GM19239 (cell line): ENCODE results near the gene CCL22.
A peak's percentile ranks its signal among the peaks of the same experiment; 100 is the strongest.
"Not testable (repeated sequence)": the region's sequence is repeated elsewhere in the genome, so short reads cannot be mapped to it uniquely, and the experiment has no call there.

Experiments
- DNase-seq: peaks from one replicate; pipeline ENCODE4 v3.0.0; 2011; ENCODE audit warnings: low spot score; ENCODE audit not compliant: insufficient read length
- FAIRE-seq: peaks from 2 replicates; lab custom pipeline; 2011; peaks lifted over from hg19 to GRCh38; lab: Jason Lieb, UNC

CCL22 gene, protein sequence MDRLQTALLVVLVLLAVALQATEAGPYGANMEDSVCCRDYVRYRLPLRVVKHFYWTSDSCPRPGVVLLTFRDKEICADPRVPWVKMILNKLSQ

DNA sequence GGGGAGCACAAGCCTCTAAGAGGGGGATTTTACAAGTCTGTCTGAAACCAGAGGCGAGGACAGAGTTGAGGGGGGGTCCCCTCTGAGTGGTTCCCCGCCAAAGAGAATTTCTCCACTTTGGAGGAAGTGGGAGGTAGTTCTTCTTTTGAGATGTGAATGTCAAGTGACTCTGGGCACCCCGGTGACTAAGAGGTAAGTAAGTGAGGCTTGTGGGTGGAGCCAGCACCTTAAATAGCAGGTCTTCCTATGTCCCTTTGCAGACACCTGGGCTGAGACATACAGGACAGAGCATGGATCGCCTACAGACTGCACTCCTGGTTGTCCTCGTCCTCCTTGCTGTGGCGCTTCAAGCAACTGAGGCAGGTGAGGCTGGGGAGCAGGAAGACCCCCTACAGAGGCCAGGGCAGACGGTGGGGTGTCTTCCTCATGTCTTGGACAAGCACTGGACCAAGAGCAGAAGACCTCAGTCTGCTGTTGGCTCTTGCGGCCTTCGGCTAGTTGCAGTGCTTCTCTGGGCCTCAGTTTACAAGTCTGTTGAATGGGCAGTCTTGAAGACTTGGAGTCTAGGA lies at the start of gene CCL22:
Gene CCL22, plus strand, starts transcription at position 257 of the 569 bp plus-strand sequence. Its CDS starts 34 bp downstream, at position 291.
- DNase-seq (no peak), FAIRE-seq (peak; percentile 40)

DNA sequence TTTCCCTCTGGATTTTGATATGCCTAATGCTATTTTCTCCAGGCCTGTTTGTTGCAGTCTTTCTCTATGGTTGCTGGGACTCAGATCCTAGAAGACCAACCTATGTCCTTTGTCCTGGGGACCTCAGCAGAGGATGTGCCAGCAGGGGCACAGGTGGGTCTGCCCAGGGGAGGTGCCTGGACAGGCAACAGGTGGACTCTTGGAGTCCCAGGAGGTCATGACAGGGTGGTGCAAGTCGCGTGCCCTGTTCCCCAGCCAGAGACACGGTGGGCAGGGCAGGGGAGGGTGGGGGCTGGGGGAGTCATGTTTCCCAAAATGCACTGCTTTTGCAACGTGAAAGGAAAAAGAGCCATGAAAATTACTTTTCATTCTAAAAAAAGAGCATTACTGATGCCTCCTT lies 47.8 kb upstream of the CCL22 start:
- DNase-seq: no peak
- FAIRE-seq: no peak

DNA sequence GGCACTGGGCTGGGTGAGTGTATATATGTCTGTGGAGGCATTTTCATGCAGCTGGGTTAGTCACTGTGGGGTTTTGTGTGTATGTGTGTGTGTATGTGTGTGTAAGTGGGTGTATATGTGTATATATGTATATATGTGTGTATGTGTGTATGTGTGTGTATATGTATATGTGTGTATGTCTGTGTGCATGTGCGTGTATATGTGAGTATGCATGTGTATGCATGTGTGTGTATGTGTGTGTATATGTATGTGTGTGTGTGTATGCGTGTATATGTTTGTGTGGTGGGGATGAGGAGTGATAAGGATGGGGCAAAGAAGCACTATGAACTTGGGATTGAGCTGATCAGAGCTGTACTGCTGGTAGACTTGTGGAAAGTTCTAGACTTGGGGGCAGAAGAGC lies 45.1 kb upstream of the CCL22 start:
- no peak for DNase-seq
- no peak for FAIRE-seq

DNA sequence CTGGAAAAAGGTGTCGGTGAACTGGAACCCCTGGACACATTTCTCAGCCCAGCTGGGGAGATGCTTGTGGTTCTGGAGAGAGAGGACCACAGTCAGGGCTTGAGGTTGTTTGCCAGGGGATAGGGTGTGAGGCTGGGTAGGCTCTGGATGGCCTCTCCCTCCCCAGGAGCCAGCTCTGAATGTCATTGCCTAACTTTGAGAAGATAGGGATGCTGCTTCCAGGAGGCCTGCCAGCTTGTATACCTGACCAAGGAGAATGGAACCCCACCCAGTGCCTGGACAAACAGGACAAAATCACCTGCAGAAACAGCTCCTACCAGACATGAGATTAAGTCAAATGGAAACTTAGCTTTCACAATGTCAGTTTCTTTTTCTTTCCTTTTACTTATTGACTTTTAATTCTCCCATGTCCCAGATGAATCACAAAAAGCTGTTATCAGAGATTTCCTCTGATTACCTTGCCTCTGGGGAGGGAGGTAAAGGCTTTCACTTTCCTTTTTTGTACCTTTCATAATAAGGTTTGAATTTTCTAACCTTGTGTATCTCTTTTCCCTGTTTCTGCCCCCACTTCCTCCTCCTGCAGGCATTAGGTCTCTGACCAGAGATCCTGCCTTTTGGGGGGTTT lies 44.3 kb upstream of the CCL22 start:
- no peak for DNase-seq
- peak; percentile 85 for FAIRE-seq

DNA sequence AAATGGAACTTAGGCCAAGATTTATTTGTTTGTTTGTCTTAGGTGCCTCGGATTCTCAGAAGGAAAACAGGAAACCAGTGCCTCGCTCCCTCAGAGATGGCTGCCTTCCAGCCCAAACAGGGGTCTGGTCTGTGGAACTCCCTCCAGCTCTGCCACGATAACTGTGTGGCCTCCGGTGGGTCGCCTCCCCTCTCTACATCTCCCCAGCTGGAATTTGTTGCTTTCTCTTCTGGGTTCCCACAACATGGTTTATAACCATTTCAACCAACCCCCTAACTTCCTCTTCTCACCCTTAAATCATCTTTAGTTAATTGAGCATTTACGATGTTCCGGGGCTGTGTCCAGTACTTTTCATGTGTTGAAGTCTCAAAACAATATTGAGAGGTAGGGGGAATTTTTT lies 43.2 kb upstream of the CCL22 start:
- FAIRE-seq (peak; percentile 4), DNase-seq (no peak)

DNA sequence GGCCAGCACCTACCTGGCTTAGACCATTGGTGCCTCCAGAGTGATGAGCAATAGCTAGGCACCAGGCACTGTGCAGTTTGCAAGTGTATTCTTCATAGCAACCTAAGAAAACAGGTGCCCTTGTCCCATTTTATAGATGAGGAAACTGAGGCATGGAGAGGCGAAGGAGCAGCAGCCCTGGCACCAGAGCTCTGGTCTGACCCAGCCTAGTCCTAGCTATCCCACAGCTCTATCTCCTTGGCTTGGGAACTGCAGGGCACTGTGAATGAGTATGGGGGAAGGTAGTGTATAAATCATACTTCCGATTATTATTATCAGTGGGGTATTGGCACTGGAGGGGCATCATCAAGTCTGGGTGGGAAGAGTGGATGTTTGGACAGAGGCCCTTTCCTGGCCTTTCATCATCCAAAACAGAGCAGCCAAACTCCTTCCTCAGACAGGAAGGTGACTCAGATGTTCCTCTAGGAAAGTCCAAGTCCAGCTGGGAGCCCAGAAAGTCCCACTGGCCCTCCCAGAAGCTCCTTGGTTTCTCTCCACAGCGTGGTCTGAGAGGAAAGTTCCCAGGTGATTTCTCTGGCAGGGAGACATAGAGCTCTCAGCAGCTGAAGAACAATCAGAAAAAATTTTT lies 42.1 kb upstream of the CCL22 start:
- DNase-seq (no peak), FAIRE-seq (no peak)

DNA sequence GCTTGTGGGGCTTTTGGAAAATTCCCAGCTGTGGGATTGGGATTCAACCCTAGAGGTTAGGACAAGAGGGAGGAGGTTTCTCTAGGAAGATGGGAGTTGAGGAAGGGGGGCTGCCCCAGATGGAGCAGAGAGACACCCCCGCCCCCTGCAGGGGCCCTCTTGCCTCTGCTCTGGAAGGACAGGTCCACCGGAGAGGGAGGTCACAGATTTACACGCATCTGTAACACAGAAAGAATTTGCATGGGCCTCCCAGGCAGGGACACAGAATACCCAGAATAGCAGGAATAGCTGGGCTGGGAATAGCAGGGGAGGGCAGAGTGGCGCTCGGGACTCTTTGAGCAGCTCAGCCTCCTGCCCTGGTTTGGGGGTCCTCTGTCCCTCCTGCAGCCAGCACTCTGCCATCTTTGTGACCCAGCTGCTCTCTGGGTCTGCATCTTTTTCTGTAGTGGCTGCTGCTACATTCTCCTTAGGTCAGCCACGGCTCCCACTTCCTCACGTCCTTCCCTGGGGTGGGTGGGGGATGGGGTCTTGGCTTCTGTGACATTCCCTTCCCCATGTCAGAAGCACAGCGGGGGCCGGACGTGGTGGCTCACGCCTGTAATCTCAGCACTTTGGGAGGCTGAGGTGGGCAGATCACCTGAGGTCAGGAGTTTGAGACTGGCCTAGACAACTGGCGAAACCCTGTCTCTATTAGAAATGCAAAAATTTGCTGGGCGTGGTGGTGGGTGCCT lies 40.2 kb upstream of the CCL22 start:
- no peak for DNase-seq
- no peak for FAIRE-seq

DNA sequence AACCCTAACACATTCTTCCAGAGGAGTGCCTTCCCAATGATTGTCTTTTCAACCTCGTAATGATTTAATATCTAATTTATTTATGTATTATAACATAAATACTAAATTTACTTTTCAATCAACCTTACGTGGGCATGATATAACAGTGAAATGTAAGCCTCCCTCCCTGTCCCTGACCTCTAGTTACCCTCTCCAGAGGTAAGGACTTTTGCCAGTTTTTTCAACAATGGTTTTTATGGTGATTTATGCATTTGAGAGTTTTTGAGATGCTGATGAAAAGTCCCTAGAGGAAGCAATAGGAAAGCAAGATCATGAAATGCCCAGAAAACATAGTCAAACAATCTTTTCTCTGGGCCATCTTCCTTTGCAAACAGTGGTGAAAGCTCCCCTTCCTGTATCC lies 38.9 kb upstream of the CCL22 start:
- no peak for FAIRE-seq

DNA sequence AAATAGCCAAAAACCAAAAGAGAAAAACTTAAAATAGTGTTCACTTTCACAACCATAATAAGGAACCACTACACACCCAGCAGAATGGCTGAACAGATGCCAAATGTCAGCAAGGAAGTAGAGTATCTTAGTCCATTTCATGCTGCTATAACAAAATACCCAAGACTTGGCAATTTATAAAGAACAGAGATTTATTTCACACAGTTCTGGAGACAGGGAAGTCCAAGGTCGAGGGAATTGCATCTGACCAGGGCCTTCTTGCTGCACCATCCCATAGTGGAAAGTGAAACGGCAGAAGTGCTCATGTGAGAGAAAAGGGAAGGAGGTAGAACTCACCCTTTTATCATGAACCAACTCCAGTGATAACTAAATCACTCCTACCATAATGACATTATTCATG lies 33.8 kb upstream of the CCL22 start:
- no peak for FAIRE-seq

More for the DNA sequence above, 38.9 kb upstream of the CCL22 start:
- no peak for DNase-seq

DNA sequence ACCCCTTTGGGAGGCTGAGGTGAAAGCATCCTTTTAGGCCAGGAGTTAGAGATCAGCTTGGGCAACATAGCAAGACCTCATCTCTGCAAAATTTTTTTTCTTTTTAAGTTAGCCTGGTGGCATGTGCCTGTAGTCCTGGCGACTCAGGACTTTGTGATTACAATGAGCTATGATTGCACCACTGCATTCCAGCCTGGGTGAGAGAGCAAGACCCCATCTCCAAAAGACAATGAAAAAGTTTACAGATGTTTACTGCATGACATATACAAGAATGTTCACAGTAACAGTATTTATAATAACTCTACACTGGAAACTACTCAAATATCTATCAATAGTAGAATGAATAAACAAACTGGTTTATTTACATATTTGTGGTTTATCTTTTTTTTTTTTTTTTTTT lies 33.1 kb upstream of the CCL22 start:
- FAIRE-seq (no peak), DNase-seq (no peak)

More for the DNA sequence above, 33.8 kb upstream of the CCL22 start:
- no peak for DNase-seq

DNA sequence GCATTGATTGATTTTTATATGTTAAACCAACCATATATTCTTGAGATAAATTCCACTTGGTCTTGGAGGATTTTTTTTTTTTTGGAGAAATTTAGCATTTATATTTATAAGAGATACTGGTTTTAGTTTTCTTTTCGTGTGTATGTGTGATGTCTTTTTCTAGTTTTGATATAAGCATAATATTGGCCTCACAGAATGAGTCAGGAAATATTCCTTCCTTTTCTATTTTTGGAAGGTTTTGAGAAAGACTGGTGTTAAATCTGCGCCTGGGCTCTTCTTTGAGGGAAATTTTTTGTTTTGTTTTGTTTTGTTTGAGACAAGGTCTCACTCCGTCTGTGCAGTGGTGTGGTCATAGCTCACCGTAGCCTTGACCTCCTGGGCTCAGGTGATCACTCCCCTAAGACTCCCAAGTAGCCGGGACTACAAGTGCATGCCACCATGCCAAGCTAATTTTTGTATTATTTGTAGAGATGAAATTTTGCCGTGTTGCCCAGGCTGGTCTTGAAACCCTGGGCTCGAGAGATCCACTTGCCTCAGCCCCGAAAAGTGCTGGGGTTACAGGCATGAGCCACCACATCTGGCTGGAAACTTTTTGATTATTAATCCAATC lies 28.8 kb upstream of the CCL22 start:
- DNase-seq (no peak), FAIRE-seq (no peak)

DNA sequence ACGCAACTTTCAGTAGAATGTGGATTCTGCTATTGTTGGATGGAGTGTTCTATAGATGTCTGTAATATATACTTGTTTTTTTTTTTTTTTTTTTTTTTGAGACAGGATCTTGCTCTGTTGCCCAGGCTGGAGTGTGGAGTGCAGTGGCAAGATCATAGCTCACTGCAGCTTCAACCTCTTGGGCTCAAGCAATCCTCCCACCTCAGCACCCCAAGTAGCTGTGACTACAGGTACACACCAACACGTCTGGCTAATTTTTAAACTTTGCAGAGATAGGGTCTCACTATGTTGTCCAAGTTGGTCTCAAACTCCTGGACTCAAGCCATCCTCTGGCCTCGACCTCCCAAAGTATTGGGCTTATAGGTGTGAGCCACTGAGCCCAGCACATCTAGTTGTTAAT lies 27.2 kb upstream of the CCL22 start:
- DNase-seq (no peak), FAIRE-seq (no peak)

DNA sequence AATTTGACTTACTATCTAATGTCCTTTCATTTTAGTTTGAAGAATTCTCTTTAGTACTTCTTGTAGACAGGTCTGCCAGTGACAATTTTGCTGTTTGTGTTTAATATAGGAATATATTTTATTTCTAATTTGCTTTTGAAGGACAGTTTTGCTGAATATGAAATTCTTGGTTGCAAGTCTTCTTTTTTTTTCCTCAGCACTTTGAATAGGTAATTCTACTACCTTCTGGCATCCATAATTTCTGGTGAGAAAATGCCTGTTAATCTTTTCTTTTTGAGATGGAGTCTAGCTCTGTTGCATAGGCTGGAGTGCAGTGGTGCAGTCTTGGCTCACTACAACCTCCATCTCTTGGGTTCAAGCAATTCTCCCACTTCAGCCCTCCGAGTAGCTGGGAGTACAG lies 25.2 kb upstream of the CCL22 start:
- FAIRE-seq: no peak
- no peak for DNase-seq

DNA sequence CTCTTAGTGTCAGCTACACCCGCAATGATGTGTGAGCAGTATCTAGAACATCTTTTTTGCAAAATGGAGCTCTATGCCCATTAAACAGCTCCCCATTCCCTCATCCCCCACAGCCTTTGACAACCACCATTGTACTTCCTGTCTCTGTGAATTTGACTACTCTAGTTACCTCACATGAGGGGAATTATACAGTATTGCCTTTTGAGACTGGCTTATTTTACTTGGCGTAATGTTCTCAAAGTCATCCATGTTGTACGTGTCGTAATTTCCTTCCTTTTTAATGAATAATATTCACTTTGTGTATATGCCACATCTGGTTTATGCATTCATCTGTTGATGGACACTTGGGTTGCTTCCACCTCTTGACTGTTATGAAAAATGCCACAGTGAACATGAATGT lies 23.2 kb upstream of the CCL22 start:
- no peak for DNase-seq
- no peak for FAIRE-seq

DNA sequence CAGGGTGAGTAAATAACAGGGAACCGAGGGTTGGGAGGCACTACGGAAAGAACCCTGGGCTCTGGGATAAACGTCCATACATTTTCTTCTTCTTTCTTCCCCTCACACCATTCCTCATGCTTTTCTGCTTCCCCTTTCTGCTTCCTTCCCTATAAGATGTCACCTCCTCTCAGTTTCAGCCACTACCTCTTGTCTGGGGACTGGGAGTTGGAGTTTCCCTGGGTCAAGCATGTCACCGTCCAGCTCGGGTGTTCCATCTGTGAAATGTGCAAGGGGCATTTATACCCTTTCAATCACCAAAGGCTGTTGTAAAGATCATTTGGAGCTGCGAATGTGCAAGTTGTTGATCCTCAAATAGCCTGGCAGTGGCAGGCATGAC lies 17.5 kb upstream of the CCL22 start:
- FAIRE-seq (peak; percentile 11), DNase-seq (no peak)

DNA sequence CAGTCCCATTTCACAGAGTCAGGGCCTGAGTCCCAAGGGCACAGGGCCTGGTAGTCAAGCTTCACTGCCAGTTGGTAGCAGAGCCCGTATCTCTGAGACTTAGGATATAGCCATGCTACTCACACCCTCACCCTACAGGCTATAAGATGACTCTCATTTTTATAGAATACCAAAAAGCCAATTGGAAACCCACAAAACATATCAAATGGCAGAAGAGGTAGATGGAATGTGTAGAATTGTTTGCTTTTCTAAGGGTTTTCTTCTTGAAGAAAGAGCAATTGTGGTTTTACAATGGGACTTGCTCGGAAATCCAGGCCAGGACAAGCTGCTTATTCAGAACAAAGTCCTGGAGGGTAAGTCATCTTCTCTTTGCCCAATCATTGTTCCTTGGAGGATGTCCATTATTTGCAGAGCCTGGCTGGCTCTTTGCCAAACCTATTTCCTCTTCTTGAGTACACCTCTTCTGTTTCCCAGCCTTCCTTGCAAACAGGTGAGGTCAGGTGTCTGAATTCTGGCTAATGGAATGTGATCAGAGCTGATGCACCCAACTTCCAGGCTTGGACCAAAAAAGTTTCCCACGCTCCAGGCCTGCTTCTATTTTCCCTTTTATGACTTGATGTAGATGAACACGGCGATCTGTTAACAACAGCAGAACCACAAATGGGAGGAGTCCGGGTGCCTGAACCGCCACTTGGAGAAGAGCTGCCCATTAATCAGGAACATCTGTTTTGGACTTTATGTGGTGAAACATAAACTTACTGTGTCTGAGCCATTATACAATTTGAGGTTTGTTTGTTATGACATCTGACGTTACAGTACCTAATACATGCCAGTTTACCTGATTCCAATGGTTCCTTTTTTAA lies 16.9 kb upstream of the CCL22 start:
- no peak for DNase-seq
- peak; percentile 70 for FAIRE-seq

DNA sequence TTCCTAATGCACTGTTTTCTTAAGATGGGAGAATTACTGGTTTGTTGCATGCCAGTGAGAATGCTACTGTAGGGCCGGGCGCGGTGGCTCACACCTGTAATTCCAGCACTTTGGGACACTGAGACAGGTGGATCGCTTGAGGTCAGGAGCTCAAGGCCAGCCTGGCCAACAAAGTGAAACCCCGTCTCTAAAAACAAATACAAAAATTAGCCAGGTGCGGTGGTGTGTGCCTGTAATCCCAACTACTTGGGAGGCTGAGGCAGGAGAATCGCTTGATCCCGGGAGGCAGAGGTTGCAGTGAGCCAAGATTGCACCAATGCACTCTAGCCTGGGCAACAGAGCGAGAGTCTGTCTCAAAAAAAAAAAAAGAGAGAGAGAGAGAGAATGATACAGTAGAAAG lies 16.0 kb upstream of the CCL22 start:
- DNase-seq, FAIRE-seq: not testable (repeated sequence)

DNA sequence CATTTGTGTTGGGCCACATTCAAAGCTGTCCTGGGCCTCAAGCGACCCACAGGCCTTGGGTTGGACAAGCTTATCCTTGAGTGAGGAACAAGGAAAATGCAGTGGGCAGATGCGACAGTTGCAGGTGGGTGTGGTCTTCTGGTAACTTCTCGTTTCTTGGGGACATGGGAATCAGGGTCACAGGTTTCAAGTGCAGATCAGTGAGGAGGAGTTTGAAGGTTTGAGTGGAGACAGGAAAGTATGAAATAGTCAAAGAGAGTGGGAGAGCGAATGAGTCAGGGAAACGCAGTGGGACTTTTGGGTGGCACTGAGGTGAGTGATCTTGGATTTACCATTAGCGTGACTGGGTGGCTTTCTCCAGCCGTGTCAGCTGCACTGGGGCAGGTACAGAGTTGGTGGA lies 15.4 kb upstream of the CCL22 start:
- no peak for FAIRE-seq
- DNase-seq: no peak

DNA sequence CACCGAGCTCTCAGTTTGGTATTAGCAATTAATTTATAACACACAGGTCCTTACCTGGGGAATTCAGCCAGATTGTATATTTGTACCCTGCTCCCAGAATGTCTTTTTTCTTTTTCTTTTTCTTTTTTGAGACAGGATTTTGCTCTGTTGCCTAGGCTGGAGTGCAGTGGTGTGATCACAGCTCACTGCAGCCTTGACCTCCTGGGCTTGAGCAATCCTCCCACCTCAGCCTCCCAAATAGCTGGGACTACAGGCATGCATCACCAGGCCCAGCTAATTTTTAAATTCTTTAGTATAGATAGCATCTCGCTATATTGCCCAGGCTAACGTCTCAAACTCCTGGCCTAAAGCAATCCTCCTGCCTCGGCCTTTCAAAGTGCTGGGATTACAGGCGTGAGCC lies 14.5 kb upstream of the CCL22 start:
- not testable (repeated sequence) for FAIRE-seq, DNase-seq

DNA sequence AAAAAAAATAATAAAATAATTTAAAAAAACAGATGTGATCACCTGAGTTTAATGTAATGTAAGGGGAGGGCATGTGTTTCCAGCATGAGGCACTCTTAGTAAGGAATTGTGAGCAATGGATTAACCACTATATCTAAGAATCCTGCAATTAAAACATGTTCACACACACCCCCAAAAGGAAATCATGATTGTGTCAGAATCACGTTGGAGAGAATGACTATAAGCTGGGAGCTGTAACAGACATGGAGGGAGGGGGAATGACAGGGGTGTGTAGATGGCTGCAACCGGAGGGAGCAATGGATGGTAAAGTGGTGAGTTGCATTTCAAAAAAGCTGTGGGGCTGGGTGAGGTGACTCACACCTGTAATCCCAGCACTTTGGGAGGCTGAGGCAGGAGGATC lies 13.6 kb upstream of the CCL22 start:
- no peak for FAIRE-seq

More for the DNA sequence above, 13.6 kb upstream of the CCL22 start:
- no peak for DNase-seq
